ENCODE measurements around the gene PRPF38A. TPM values are rescaled to one million over a fixed set of nuclear protein-coding genes. Genes with fewer than 3 reads are reported as not detected.

The PRPF38A gene
- total RNA-seq, 1 experiment from 2014 or later = 37.4 TPM

- no peak for DNase-seq (ENCODE audit: low read depth)
Observed at GRCh38 chr1:52399629-52400028, 4.8 kb upstream of the PRPF38A start.

GRCh38 chr1:52400131-52400530, 4.3 kb upstream of the PRPF38A start:
- DNase-seq (ENCODE audit: low read depth) = no peak

GRCh38 chr1:52402860-52403240, 1.6 kb upstream of the PRPF38A start:
- no peak for DNase-seq (ENCODE audit: low read depth)

GRCh38 chr1:52403566-52404115, 761 bp upstream of the PRPF38A start:
- peak; percentile 85 for DNase-seq (ENCODE audit: low read depth)

- no peak for DNase-seq (ENCODE audit: low read depth)
Observed at GRCh38 chr1:52404975-52405338, 555 bp downstream of the PRPF38A start.

DNA sequence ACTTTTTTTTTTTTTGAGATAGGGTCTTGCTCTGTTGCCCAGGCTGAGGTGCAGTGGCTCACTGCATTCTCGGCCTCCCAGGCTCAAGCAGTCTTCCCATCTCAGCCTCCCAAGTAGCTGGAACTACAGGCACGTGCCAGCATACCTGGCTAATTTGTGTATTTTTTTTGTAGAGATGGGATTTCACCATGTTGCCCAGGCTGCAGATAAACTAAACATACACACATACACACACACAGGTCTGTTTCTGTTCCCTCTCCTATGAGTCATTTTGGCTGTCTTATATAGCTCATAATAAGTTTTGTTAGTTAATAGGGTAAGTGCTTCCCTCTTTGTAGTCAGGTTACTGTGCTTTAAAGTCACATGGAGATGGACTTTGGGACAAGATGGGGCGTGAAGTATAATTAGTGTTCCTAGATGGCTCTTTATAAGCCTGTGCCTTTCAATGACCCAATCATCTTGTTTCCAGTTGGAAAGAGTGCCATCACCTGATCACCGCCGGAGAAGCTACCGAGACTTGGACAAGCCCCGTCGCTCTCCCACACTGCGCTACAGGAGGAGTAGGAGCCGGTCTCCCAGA, 9.1 kb downstream of the PRPF38A start:
- DNase-seq (ENCODE audit: low read depth) = no peak

- no peak for DNase-seq (ENCODE audit: low read depth)
Observed at GRCh38 chr1:52414942-52415341, 10.5 kb downstream of the PRPF38A start.

- DNase-seq (ENCODE audit: low read depth) = no peak
Observed at GRCh38 chr1:52416811-52417210, 12.4 kb downstream of the PRPF38A start.

GRCh38 chr1:52420713-52421112, 16.3 kb downstream of the PRPF38A start:
- DNase-seq (ENCODE audit: low read depth) = no peak

- DNase-seq (ENCODE audit: low read depth) = no peak
Observed at GRCh38 chr1:52423055-52423454, 18.7 kb downstream of the PRPF38A start.

DNA sequence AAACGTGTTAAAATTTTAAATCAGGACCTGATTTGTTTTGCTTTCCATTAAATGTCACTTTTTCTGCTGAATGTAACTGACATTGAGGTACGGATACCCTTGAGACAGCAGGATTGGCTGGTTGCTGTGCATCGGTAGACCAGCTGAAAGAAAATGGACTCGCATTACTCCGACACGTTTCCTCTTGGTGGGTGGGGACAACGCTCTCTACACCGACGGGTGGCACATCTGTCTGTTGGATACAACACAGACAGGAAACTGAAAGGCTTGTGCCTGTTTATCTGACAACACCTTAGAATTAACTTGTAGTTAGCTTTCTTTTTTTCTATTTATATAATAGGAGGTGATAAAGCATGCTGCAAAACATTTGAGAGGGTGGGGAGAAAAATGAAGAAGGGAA, 19.4 kb downstream of the PRPF38A start:
- DNase-seq (ENCODE audit: low read depth) = no peak

DNA sequence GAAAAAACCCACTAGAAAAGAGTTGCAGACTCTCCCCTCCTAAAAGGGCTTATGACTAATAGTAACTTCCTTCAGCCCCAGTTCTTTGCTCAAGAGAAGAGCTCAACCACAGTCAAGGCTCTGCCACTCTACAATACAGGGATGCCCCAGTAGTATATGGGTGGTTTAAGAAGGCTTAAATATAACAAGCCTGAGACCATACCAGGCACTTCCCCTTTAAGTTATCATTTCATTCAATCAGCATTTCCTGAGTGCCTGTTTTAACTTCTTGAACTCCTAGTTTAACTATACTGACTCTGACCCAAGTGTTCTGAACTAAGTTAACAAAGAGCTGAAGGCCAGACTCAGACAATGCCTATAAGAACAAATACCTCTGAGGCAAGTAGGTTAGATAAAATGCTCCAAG, 19.8 kb downstream of the PRPF38A start:
- DNase-seq (ENCODE audit: low read depth) = no peak

GRCh38 chr1:52424813-52425212, 20.4 kb downstream of the PRPF38A start:
- DNase-seq (ENCODE audit: low read depth) = no peak

DNA sequence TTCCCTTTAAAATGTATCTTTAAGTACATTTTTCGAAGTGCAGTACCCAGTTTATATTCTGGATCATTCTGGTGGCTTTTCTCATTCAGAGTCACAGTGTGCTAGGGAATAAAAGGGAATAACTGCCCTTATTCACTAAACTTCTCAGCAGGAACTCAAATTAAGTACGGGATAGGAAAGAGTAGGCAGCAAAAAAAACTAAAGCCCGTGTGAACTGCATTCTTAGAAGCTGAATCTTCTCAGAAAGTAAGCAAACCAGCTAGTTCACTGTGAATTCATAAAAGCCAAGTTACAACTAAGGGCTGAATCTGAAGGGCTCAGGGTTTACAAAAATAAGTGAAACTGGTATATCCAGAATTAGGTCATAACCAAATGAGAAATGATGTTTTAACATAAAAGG, 22.0 kb downstream of the PRPF38A start:
- no peak for DNase-seq (ENCODE audit: low read depth)

- DNase-seq (ENCODE audit: low read depth) = no peak
Observed at GRCh38 chr1:52427152-52427551, 22.8 kb downstream of the PRPF38A start.

DNA sequence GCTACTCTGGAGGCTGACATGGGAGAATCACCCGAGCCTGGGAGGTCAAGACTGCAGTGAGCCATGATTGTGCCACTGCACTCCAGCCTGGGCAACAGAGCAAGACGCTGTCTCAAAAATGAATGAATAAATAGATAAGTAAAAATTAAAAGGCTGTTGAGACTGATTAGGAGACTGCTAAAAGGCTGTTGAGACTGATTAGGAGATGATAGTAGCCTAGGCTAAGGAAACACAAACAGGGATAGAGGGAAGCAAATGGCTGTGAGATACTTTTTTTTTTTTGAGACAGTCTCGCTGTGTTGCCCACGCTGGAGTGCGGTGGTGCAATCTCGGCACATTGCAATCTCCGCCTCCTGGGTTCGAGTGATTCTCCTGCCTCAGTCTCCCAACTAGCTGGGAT, 28.4 kb downstream of the PRPF38A start:
- DNase-seq (ENCODE audit: low read depth) = no peak

DNA sequence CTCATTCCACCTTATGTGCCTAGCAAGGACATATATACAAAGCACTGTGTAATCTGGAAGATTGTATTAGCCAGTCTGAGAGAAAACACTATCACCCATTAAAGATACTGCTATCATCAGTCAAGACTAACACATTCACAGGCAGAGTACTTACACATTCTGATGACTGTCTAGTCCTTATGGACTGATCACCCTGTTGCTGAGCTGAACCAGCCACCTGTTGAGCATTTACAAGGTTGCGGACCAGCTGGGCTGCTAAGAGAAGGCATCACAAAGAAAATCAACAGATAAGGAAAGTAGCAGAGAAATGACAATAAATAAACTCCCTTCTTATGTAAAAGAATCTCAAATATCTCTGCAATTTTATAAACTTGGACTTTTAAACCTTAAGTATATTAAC, 30.8 kb downstream of the PRPF38A start:
- DNase-seq (ENCODE audit: low read depth) = no peak

- DNase-seq (ENCODE audit: low read depth) = no peak
Observed at GRCh38 chr1:52435650-52436049, 31.2 kb downstream of the PRPF38A start.

- DNase-seq (ENCODE audit: low read depth) = no peak
Observed at GRCh38 chr1:52436817-52437216, 32.4 kb downstream of the PRPF38A start.

- DNase-seq (ENCODE audit: low read depth) = no peak
Observed at GRCh38 chr1:52439976-52440375, 35.6 kb downstream of the PRPF38A start.

- no peak for DNase-seq (ENCODE audit: low read depth)
Observed at GRCh38 chr1:52444463-52444862, 40.1 kb downstream of the PRPF38A start.

GRCh38 chr1:52454127-52454526, 49.7 kb downstream of the PRPF38A start:
- no peak for DNase-seq (ENCODE audit: low read depth)

DNA sequence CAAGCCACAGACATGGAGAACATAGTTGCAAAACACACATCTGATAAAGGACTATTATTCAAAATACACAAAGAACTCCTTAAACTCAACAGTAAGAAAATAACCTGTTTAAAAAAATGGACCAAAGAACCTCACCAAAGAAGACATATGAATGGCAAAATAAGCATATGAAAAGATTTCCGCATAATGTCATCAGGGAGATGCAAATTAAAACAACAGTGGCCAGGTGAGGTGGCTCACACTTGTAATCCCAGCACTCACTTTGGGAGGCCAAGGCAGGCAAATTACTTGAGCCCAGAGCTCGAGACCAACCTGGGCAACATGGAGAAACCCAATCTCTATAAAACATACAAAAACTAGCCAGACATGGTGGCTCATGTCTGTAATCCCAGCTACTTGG, 50.4 kb downstream of the PRPF38A start:
- no peak for DNase-seq (ENCODE audit: low read depth)

DNA sequence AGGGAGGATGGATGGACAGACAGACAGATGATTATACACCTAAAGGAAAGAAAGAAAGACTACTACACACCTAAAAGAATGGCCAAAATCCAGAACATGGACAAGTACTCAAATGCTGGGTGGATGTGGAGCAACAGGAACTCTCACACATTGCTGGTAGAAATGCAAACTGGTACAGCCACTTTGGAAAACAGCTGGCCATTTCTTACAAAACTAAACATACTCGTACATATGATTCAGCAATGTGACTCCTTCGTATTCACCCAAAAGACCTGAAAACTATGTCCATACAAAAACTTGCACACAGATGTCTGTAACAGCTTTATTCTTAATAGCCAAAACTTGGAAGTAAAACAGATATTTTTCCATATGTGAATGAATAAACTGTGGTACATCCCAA, 51.3 kb downstream of the PRPF38A start:
- no peak for DNase-seq (ENCODE audit: low read depth)

Measured in Daoy (cell line).